SU-DHL-6 (cell line): ENCODE measurements around the gene RAB31.

Experiments used
- H2AFZ ChIP-seq: fragments of 200-600 bp; sonication (generic); 2 replicates; pipeline ENCODE4 v1.6.1; 2014; ENCODE audit warnings: low read depth, mild to moderate bottlenecking, moderate library complexity, mixed read lengths, antibody characterized with exemption, low read length; ENCODE audit not compliant: severe bottlenecking
- H3F3A ChIP-seq: fragments of 200-600 bp; shearing (Covaris generic); 2 replicates; pipeline ENCODE4 v1.6.0; 2016; ENCODE audit warnings: antibody characterized with exemption, mild to moderate bottlenecking; ENCODE audit not compliant: insufficient read depth
- H3K27ac ChIP-seq: fragments of 200-600 bp; sonication (generic); 2 replicates; pipeline ENCODE4 v1.5.1; 2016; ENCODE audit warnings: low read depth, mild to moderate bottlenecking, low read length, moderate library complexity, mixed read lengths
- H3K27me3 ChIP-seq: fragments of 200-600 bp; sonication (generic), shearing (Covaris generic); 2 replicates; pipeline ENCODE4 v1.6.0; 2014; ENCODE audit warnings: mild to moderate bottlenecking, low read length
- H3K36me3 ChIP-seq: fragments of 200-600 bp; sonication (generic); 2 replicates; pipeline ENCODE4 v1.6.1; 2014; ENCODE audit warnings: mild to moderate bottlenecking, low read length, mixed read lengths
- H3K4me2 ChIP-seq: fragments of 300-600, 200-600 bp; shearing (Covaris generic), sonication (generic); 2 replicates; pipeline ENCODE4 v1.6.0; 2014; ENCODE audit warnings: low read length, low read depth, mild to moderate bottlenecking; ENCODE audit not compliant: poor library complexity, severe bottlenecking
- H3K4me3 ChIP-seq: fragments of 200-600 bp; sonication (generic); 2 replicates; pipeline ENCODE4 v1.5.1; 2014; ENCODE audit warnings: antibody characterized with exemption, low read length, mild to moderate bottlenecking, mixed read lengths; ENCODE audit not compliant: insufficient read depth, poor library complexity, severe bottlenecking
- H3K79me2 ChIP-seq: fragments of 200-600 bp; sonication (generic); 2 replicates; pipeline ENCODE4 v1.6.1; 2014; ENCODE audit warnings: mild to moderate bottlenecking, low read length, moderate library complexity; ENCODE audit not compliant: insufficient read depth
- H3K9ac ChIP-seq: fragments of 200-600 bp; sonication (generic); 2 replicates; pipeline ENCODE4 v1.7.0; 2014; ENCODE audit warnings: mild to moderate bottlenecking, low read length
- H3K9me2 ChIP-seq: fragments of 200-600 bp; sonication (generic); replicated peaks from 2 replicates; pipeline ENCODE4 v1.6.1; 2014; ENCODE audit warnings: low read length; ENCODE audit not compliant: insufficient read depth
- H3K9me3 ChIP-seq: fragments of 200-600 bp; sonication (generic); 2 replicates; pipeline ENCODE4 v1.6.1; 2014; ENCODE audit warnings: low read length, mixed read lengths; ENCODE audit not compliant: insufficient read depth
- H4K20me1 ChIP-seq: fragments of 200-600 bp; sonication (generic); 2 replicates; pipeline ENCODE4 v1.6.1; 2014; ENCODE audit warnings: low read depth, mild to moderate bottlenecking, antibody characterized with exemption, low read length, moderate library complexity, mixed read lengths
- EZH2phosphoT487 ChIP-seq: fragments of 200-600 bp; sonication (generic), shearing (Covaris generic); conservative IDR thresholded peaks from 2 replicates; pipeline ENCODE4 v1.6.1; 2018; ENCODE audit warnings: mild to moderate bottlenecking, antibody characterized with exemption, low read length, moderate library complexity, mixed read lengths
- TF ChIP-seq, protein P1 (sequence below): fragments of 200-600 bp; sonication (generic); IDR thresholded peaks from one replicate; pipeline ENCODE4 v1.5.1; 2017; ENCODE audit warnings: antibody characterized with exemption, mild to moderate bottlenecking, low read length, moderate library complexity; ENCODE audit not compliant: insufficient read depth, poor library complexity, severe bottlenecking

RAB31 gene

DNA sequence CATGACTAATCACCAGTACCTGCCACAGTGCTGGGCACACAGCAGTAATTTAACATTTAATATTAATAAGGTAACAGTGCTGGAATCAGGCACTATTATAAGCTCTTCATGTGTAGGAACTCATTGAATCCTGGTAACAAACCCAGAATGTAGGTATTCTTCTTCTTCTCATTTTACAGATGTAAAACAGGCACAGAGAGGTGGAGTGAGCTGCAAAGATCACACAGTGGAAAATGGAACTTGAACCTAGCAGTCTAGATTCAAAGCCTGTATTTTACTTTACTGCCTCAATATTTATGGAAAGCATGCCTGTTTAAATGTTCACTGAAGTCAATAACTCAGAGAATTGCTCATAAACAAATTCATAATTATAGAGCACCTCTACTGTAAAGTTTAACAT, 202.0 kb downstream of the RAB31 start:
- H2AFZ ChIP-seq = no peak overlapping the region
- H3K36me3 ChIP-seq = no peaks in the 10 kb centered on the region
- no peak for TF ChIP-seq EZH2phosphoT487
- TF ChIP-seq, protein P1, sequence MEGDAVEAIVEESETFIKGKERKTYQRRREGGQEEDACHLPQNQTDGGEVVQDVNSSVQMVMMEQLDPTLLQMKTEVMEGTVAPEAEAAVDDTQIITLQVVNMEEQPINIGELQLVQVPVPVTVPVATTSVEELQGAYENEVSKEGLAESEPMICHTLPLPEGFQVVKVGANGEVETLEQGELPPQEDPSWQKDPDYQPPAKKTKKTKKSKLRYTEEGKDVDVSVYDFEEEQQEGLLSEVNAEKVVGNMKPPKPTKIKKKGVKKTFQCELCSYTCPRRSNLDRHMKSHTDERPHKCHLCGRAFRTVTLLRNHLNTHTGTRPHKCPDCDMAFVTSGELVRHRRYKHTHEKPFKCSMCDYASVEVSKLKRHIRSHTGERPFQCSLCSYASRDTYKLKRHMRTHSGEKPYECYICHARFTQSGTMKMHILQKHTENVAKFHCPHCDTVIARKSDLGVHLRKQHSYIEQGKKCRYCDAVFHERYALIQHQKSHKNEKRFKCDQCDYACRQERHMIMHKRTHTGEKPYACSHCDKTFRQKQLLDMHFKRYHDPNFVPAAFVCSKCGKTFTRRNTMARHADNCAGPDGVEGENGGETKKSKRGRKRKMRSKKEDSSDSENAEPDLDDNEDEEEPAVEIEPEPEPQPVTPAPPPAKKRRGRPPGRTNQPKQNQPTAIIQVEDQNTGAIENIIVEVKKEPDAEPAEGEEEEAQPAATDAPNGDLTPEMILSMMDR = no peak
- H3K4me3 ChIP-seq = no peak overlapping the region
- no peak overlapping the region for H3K9ac ChIP-seq
- no peaks in the 10 kb centered on the region for H3K9me3 ChIP-seq
- H3F3A ChIP-seq = no peaks in the 10 kb centered on the region
- no peaks in the 10 kb centered on the region for H3K9me2 ChIP-seq
- H3K27me3 ChIP-seq = no peaks in the 10 kb centered on the region
- no peak overlapping the region for H3K4me2 ChIP-seq
- peaks cover under 1% of the 10 kb centered on the region; the same call in 1 of the 2 replicates for H4K20me1 ChIP-seq
- H3K79me2 ChIP-seq = peaks cover 10% of the 10 kb centered on the region
- no peak overlapping the region for H3K27ac ChIP-seq

DNA sequence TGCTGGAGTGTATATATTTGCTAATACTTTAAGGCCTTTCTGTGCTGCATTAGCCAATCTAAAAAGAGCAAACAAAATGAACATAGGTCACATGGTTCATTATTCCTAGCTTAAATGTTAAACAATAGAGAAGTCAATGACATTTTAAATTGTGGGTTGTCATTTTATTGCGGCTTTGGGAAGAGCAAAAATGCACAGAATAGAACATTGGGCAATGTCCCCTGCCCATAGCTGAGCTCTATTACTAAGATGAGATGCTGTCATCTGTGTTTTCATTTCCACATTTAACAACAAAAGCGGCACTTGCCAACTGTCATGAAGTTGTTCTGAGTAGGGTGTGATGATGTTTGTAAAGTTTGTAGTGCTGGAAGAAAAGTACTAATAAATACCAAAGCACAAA, 202.6 kb downstream of the RAB31 start:
- Histone ChIP-seq H3K9me2 (no peaks in the 10 kb centered on the region), H3K79me2 (peaks cover 16% of the 10 kb centered on the region), H4K20me1 (peaks cover 6% of the 10 kb centered on the region), H3K9ac (no peak overlapping the region), H2AFZ (no peak overlapping the region), H3K9me3 (no peaks in the 10 kb centered on the region), H3K4me2 (no peak overlapping the region), H3K27me3 (no peaks in the 10 kb centered on the region), H3K4me3 (no peak overlapping the region), H3F3A (no peaks in the 10 kb centered on the region), H3K36me3 (no peaks in the 10 kb centered on the region), H3K27ac (no peak overlapping the region)
- no peak for TF ChIP-seq EZH2phosphoT487
- TF ChIP-seq, protein P1 = no peak

DNA sequence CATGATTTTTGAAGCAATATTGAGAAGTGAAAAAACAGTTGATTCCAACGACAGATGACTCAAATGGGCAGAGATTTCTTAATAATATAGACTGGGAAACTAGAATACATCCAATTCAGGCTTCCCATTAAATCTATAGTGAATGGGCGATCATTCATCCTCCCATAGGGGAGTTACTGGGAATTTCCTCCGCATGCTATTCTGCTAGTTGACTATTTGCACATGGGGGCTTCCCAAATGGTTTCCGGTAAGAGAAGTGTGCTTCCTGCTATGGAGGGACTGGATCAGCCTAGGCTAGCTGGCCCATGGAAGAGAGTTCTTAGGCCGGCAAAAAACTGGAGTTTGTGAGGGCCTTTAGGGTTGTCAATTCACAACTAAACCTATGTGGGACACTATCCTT, 203.1 kb downstream of the RAB31 start:
- TF ChIP-seq, protein P1 = no peak
- no peak for TF ChIP-seq EZH2phosphoT487
- Histone ChIP-seq H3K4me3 (no peak overlapping the region), H2AFZ (no peak overlapping the region), H4K20me1 (peaks cover 12% of the 10 kb centered on the region), H3K9ac (no peak overlapping the region), H3K36me3 (no peaks in the 10 kb centered on the region), H3K27ac (no peak overlapping the region), H3K79me2 (peaks cover 21% of the 10 kb centered on the region), H3F3A (no peaks in the 10 kb centered on the region), H3K9me3 (no peaks in the 10 kb centered on the region), H3K9me2 (no peaks in the 10 kb centered on the region), H3K4me2 (no peak overlapping the region), H3K27me3 (no peaks in the 10 kb centered on the region)
